Measurements from ENCODE around the gene PRRG1. TPM values are rescaled to one million over a fixed set of nuclear protein-coding genes. Genes with fewer than 3 reads are reported as not detected.

PRRG1 gene
- total RNA-seq, 1 experiment from 2014 or later, result 34.4 TPM

DNA sequence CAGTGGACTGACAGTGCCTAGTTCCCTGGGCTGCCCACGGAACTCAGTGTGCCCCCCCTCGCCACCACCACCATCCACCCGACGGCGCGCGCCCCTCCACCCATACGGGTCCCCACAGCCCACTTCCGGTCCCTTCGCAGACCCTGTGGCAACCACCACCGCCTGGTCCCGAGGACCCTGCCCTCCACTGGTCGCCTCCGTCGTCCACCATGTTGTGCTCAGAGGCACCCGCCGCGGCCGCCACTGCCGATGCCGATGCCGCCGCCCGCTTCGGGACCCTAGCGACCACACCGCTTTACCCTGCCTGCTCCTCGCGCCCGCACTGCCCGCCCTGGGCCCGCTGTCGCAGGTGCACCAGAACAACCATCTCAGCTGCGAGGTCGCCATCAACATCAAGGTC, 155.8 kb downstream of the PRRG1 start:
- TF ChIP-seq, protein P1, sequence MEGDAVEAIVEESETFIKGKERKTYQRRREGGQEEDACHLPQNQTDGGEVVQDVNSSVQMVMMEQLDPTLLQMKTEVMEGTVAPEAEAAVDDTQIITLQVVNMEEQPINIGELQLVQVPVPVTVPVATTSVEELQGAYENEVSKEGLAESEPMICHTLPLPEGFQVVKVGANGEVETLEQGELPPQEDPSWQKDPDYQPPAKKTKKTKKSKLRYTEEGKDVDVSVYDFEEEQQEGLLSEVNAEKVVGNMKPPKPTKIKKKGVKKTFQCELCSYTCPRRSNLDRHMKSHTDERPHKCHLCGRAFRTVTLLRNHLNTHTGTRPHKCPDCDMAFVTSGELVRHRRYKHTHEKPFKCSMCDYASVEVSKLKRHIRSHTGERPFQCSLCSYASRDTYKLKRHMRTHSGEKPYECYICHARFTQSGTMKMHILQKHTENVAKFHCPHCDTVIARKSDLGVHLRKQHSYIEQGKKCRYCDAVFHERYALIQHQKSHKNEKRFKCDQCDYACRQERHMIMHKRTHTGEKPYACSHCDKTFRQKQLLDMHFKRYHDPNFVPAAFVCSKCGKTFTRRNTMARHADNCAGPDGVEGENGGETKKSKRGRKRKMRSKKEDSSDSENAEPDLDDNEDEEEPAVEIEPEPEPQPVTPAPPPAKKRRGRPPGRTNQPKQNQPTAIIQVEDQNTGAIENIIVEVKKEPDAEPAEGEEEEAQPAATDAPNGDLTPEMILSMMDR (conservative IDR thresholded peaks at IDR 0.05), result no peak
- TF ChIP-seq EZH2 (IDR thresholded peaks at IDR 0.05; ENCODE audit: low read depth), result no peak
- no peak for DNase-seq
- no peak overlapping the region for H2AFZ ChIP-seq
- no peaks in the 10 kb centered on the region for H3K9me3 ChIP-seq (ENCODE audit: insufficient read depth, low read depth)
- no peaks in the 10 kb centered on the region for H3K4me1 ChIP-seq (replicated peaks; ENCODE audit: insufficient read depth)
- H3K27me3 ChIP-seq (ENCODE audit: insufficient read depth, low read depth), result no peaks in the 10 kb centered on the region
- H3K27ac ChIP-seq, result no peak overlapping the region
- H3K79me2 ChIP-seq (ENCODE audit: low read depth), result no peaks in the 10 kb centered on the region
- intact Hi-C loops (cut with micrococcal nuclease; ENCODE audit: unreplicated experiment), result loop anchor here (5.0 kb wide), 1 partner anchor 242 kb away; no protein-coding TSS in a partner anchor
- CTCF ChIA-PET, result no interaction called here
- no TSS peak for BruUV-seq (replicated peaks)
- no peaks in the 10 kb centered on the region for H3F3A ChIP-seq (ENCODE audit: insufficient read depth, low read depth)
- no peak overlapping the region for H3K4me3 ChIP-seq
- H3K36me3 ChIP-seq (ENCODE audit: low read depth), result no peaks in the 10 kb centered on the region
- H3K9me2 ChIP-seq (ENCODE audit: insufficient read depth), result no peaks in the 10 kb centered on the region
- POLR2A ChIA-PET (ENCODE audit: unreplicated experiment), result no interaction called here
- H3K4me2 ChIP-seq, result no peak overlapping the region
- no peaks in the 10 kb centered on the region for H4K20me1 ChIP-seq (ENCODE audit: insufficient read depth)

Other genes starting within 250 kb of the PRRG1 start
- gene LANCL3, start 222.3 kb downstream of the PRRG1 start, total RNA-seq (2021), result 0.83 and 1.5 TPM in 2 replicates